H9 (cell line): ENCODE results near the gene GAK. TPM values are rescaled to one million over a fixed set of nuclear protein-coding genes. Genes with fewer than 3 reads are reported as not detected.

ENCODE experiments used
- DNase-seq: peaks from one replicate; pipeline ENCODE4 v3.0.0-alpha.2; 2017
- H2AFZ ChIP-seq: one replicate; pipeline ENCODE4 v1.6.1; 2013; ENCODE audit warnings: mild to moderate bottlenecking, low read length, control low read depth, moderate library complexity
- H2AK5ac ChIP-seq: 2 replicates; pipeline ENCODE4 v1.6.1; 2013; ENCODE audit warnings: low read length, control low read depth, mixed read lengths; ENCODE audit not compliant: insufficient read length
- H2BK120ac ChIP-seq: one replicate; pipeline ENCODE4 v1.6.1; 2013; ENCODE audit warnings: low read depth, mild to moderate bottlenecking, low read length, control low read depth, inconsistent platforms; ENCODE audit not compliant: poor library complexity, severe bottlenecking
- H2BK12ac ChIP-seq: 2 replicates; pipeline ENCODE4 v1.6.1; 2013; ENCODE audit warnings: low read length, control low read depth, mixed read lengths, low read depth; ENCODE audit not compliant: insufficient read length
- H2BK15ac ChIP-seq: 2 replicates; pipeline ENCODE4 v1.6.1; 2013; ENCODE audit warnings: low read depth, low read length, control low read depth
- H2BK20ac ChIP-seq: one replicate; pipeline ENCODE4 v1.6.1; 2013; ENCODE audit warnings: low read depth, mild to moderate bottlenecking, low read length, control low read depth, inconsistent platforms; ENCODE audit not compliant: poor library complexity, severe bottlenecking
- H2BK5ac ChIP-seq: 2 replicates; pipeline ENCODE4 v1.6.1; 2013; ENCODE audit warnings: low read length, control low read depth, mixed read lengths; ENCODE audit not compliant: insufficient read length
- H3K14ac ChIP-seq: 2 replicates; pipeline ENCODE4 v1.6.1; 2013; ENCODE audit warnings: low read length, control low read depth; ENCODE audit not compliant: insufficient read depth
- H3K18ac ChIP-seq: 2 replicates; pipeline ENCODE4 v1.6.1; 2013; ENCODE audit warnings: low read depth, mild to moderate bottlenecking, mixed read lengths, low read length, control low read depth; ENCODE audit not compliant: insufficient read length
- H3K23ac ChIP-seq: 2 replicates; pipeline ENCODE4 v1.6.1; 2013; ENCODE audit warnings: low read length, control low read depth, mixed read lengths, low read depth; ENCODE audit not compliant: insufficient read length
- H3K23me2 ChIP-seq: 2 replicates; pipeline ENCODE4 v1.6.1; 2013; ENCODE audit warnings: low read depth, mild to moderate bottlenecking, mixed read lengths, low read length, control low read depth; ENCODE audit not compliant: insufficient read length, poor library complexity, severe bottlenecking
- H3K27ac ChIP-seq: 2 replicates; pipeline ENCODE4 v1.5.1; 2013; ENCODE audit warnings: low read length, control low read depth, mixed read lengths, low read depth; ENCODE audit not compliant: insufficient read length
- H3K27me3 ChIP-seq: 2 replicates; pipeline ENCODE4 v1.6.1; 2013; ENCODE audit warnings: low read length, control low read depth, inconsistent platforms; ENCODE audit not compliant: insufficient read depth
- H3K4ac ChIP-seq: 2 replicates; pipeline ENCODE4 v1.6.1; 2013; ENCODE audit warnings: low read depth, mild to moderate bottlenecking, control low read depth, inconsistent platforms, low read length, moderate library complexity
- H3K4me1 ChIP-seq: 2 replicates; pipeline ENCODE4 v1.6.1; 2013; ENCODE audit warnings: low read length, control low read depth, inconsistent platforms; ENCODE audit not compliant: insufficient read depth
- H3K4me2 ChIP-seq: 2 replicates; pipeline ENCODE4 v1.6.1; 2013; ENCODE audit warnings: low read length, control low read depth, mixed read lengths; ENCODE audit not compliant: insufficient read length, insufficient read depth
- H3K56ac ChIP-seq: 2 replicates; pipeline ENCODE4 v1.6.1; 2013; ENCODE audit warnings: low read depth, mild to moderate bottlenecking, mixed read lengths, low read length, control low read depth; ENCODE audit not compliant: insufficient read length
- H3K79me1 ChIP-seq: 2 replicates; pipeline ENCODE4 v1.6.1; 2013; ENCODE audit warnings: low read depth, mild to moderate bottlenecking, moderate library complexity, low read length, control low read depth, inconsistent platforms; ENCODE audit not compliant: insufficient read depth, poor library complexity, severe bottlenecking
- H3K79me2 ChIP-seq: 2 replicates; pipeline ENCODE4 v1.6.1; 2013; ENCODE audit warnings: low read length, control low read depth, inconsistent platforms; ENCODE audit not compliant: insufficient read depth
- H3K9ac ChIP-seq: 2 replicates; pipeline ENCODE4 v1.6.1; 2013; ENCODE audit warnings: low read length, control low read depth, mixed read lengths; ENCODE audit not compliant: insufficient read length; ENCODE audit errors: extremely low read depth
- H3K9me3 ChIP-seq: one replicate; pipeline ENCODE4 v1.6.1; 2013; ENCODE audit warnings: low read depth, low read length, inconsistent platforms; ENCODE audit not compliant: control insufficient read depth
- H3T11ph ChIP-seq: one replicate; pipeline ENCODE4 v1.6.1; 2013; ENCODE audit warnings: mild to moderate bottlenecking, low read length, control low read depth, inconsistent platforms
- H4K20me1 ChIP-seq: one replicate; pipeline ENCODE4 v1.6.1; 2013; ENCODE audit not compliant: control insufficient read depth, insufficient read length, insufficient read depth
- H4K5ac ChIP-seq: 2 replicates; pipeline ENCODE4 v1.6.1; 2013; ENCODE audit warnings: low read depth, mild to moderate bottlenecking, mixed read lengths, low read length, control low read depth; ENCODE audit not compliant: insufficient read length
- H4K8ac ChIP-seq: replicated peaks from 2 replicates; pipeline ENCODE4 v1.6.1; 2013; ENCODE audit warnings: low read length, control low read depth, mixed read lengths, low read depth; ENCODE audit not compliant: insufficient read length
- H4K91ac ChIP-seq: 2 replicates; pipeline ENCODE4 v1.6.1; 2013; ENCODE audit warnings: low read depth, mild to moderate bottlenecking, moderate library complexity, mixed read lengths, low read length, control low read depth; ENCODE audit not compliant: insufficient read length
- H3K27ac Mint-ChIP-seq, 3 experiments: 2 replicates in 2 of 3; 3 replicates in 1 of 3; pipeline ENCODE4 v1.8.0; 2020 to 2021; ENCODE audit warnings: mixed read lengths in 3 of 3, mild to moderate bottlenecking in 1 of 3, moderate library complexity in 1 of 3
- H3K27me3 Mint-ChIP-seq: 2 replicates; pipeline ENCODE4 v1.8.0; 2021; ENCODE audit warnings: low read depth, mild to moderate bottlenecking, moderate library complexity, mixed read lengths
- H3K36me3 Mint-ChIP-seq, 3 experiments: 2 replicates in 2 of 3; 3 replicates in 1 of 3; pipeline ENCODE4 v1.8.0; 2020 to 2021; ENCODE audit warnings: low read depth in 3 of 3, mixed read lengths in 3 of 3; ENCODE audit not compliant: insufficient read depth in 1 of 3
- H3K4me1 Mint-ChIP-seq, 2 experiments: 2 replicates each; pipeline ENCODE4 v1.8.0; 2020; ENCODE audit warnings: mixed read lengths in 2 of 2
- H3K4me3 Mint-ChIP-seq, 2 experiments: 2 replicates in 1 of 2; 3 replicates in 1 of 2; pipeline ENCODE4 v1.8.0; 2020 to 2021; ENCODE audit warnings: mild to moderate bottlenecking in 2 of 2, mixed read lengths in 2 of 2, moderate library complexity in 1 of 2
- H3K9me3 Mint-ChIP-seq, 2 experiments: 2 replicates in 1 of 2; 3 replicates in 1 of 2; pipeline ENCODE4 v1.8.0; 2020; ENCODE audit warnings: mild to moderate bottlenecking in 2 of 2, mixed read lengths in 2 of 2, moderate library complexity in 1 of 2
- CTCF ChIP-seq: fragments of 200-600 bp; sonication (generic); conservative IDR thresholded peaks from 3 replicates; pipeline ENCODE4 v1.8.0; 2021; ENCODE audit warnings: antibody characterized with exemption, mild to moderate bottlenecking
- WGBS: extraction: QIAGEN DNeasy Blood & Tissue Kit; methylation state at CpG from one replicate; pipeline ENCODE4 v1.1.7; 2013; ENCODE audit warnings: missing lambda C conversion rate, low lambda C conversion rate, mixed read lengths; ENCODE audit not compliant: insufficient read length; ENCODE audit errors: extremely low coverage; 5-methylcytosine and 5-hydroxymethylcytosine counted together
- total RNA-seq: library from RNA; stranded (reverse); gene quantifications from 2 replicates; pipeline ENCODE4 v1.2.1, GENCODE V29; 2021

Gene GAK
- total RNA-seq, 1 experiment from 2014 or later, result 80.7 TPM

DNA sequence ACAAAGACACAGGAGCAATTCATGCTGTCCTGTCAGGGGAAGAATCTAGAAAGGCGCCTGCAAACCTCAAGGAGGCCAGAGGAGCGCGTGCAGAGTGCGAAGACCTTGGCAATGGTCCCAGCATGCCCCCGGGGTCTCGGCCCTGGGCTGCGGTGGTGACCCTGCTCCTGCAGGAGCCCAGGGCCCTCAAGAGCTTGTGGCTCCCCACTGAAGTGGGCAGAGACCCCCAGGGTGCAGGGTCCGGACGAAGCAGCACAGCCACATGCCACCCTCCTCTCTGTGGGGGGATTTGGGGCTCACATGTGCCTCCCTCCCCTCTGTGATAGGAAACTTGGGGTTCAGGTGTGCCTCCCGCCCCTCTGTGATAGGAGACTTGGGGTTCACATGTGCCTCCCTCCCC, 39.3 kb downstream of the GAK start:
- WGBS, result no CpG with 5 or more reads among the region's 10 CpGs
- H3K27ac Mint-ChIP-seq, result no peak overlapping the region
- H3K79me2 ChIP-seq, result no peaks in the 10 kb centered on the region

More for the DNA sequence above, 39.3 kb downstream of the GAK start:
- no peak overlapping the region for H3K18ac ChIP-seq
- no peaks in the 10 kb centered on the region for H3K27me3 Mint-ChIP-seq
- H2BK20ac ChIP-seq, result no peak overlapping the region
- H3K27me3 ChIP-seq, result no peaks in the 10 kb centered on the region
- H4K5ac ChIP-seq, result no peak overlapping the region
- H4K20me1 ChIP-seq, result no peaks in the 10 kb centered on the region
- H3K56ac ChIP-seq, result no peak overlapping the region
- no peak for DNase-seq
- no peaks in the 10 kb centered on the region for H3K4me1 ChIP-seq
- H3K36me3 Mint-ChIP-seq, result peaks cover 2 to 31% (median 25%) of the 10 kb centered on the region in 3 experiments; a peak in 5 of 7 replicates
- no peak overlapping the region for H3K4me3 Mint-ChIP-seq
- no peak overlapping the region for H2AFZ ChIP-seq
- no peak overlapping the region for H2BK12ac ChIP-seq
- no peak overlapping the region for H4K8ac ChIP-seq
- no peak overlapping the region for H3K9ac ChIP-seq
- H3K4me1 Mint-ChIP-seq, result no peaks in the 10 kb centered on the region
- H3K27ac ChIP-seq, result no peak overlapping the region
- no peak overlapping the region for H3K23ac ChIP-seq
- no peak overlapping the region for H3K4me2 ChIP-seq
- H3K14ac ChIP-seq, result no peak overlapping the region
- no peak overlapping the region for H2BK120ac ChIP-seq
- H2AK5ac ChIP-seq, result no peak overlapping the region
- no peak overlapping the region for H3K4ac ChIP-seq
- no peak overlapping the region for H2BK5ac ChIP-seq
- H3K79me1 ChIP-seq, result no peaks in the 10 kb centered on the region
- H3K9me3 Mint-ChIP-seq, result no peaks in the 10 kb centered on the region; a peak in 1 of 5 replicates
- no peak overlapping the region for H4K91ac ChIP-seq
- no peak for TF ChIP-seq CTCF
- no peaks in the 10 kb centered on the region for H3K23me2 ChIP-seq
- no peak overlapping the region for H2BK15ac ChIP-seq
- H3K9me3 ChIP-seq, result no peaks in the 10 kb centered on the region
- H3T11ph ChIP-seq, result no peak overlapping the region
